Hematopoietic multipotent progenitor cell treated with erythropoietin and hydrocortisone succinate and interleukin-3 and kit ligand, for 4 days (in vitro differentiated cells): ENCODE results near the gene IRAK1.
A peak's percentile ranks its signal among the peaks of the same experiment; 100 is the strongest.

Source experiments
- DNase-seq: peaks from one replicate; pipeline ENCODE4 v3.0.0-alpha.2; 2015

Gene IRAK1

GRCh38 chrX:154040307-154040756 lies 20.6 kb upstream of the IRAK1 start:
- peak; percentile 57 for DNase-seq

DNA sequence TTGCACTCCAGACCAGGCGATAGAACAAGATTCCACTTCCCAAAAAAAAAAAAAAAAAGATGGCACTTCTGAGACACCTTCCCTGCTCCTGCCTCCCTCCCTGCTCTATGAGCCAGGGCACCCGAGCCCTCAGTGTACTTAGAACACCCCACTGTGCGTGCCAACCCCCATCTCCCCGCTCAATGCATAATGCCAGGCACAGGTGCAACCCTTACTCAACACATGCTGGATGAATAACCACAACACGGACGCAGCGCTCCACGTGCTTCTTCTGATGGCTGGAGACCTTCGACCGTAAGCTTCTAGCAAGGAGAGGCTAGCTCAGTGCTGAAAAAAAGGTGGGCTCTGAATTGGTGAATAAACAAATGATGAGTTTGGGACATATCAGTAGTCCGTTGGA lies 19.9 kb upstream of the IRAK1 start:
- no peak for DNase-seq

- DNase-seq, result no peak
Measured at GRCh38 chrX:154038656-154039055, 19.0 kb upstream of the IRAK1 start.

- DNase-seq, result no peak
Measured at GRCh38 chrX:154037754-154038153, 18.1 kb upstream of the IRAK1 start.

- DNase-seq, result no peak
Measured at GRCh38 chrX:154036513-154036912, 16.8 kb upstream of the IRAK1 start.

- no peak for DNase-seq
Measured at GRCh38 chrX:154033848-154034247, 14.1 kb upstream of the IRAK1 start.

GRCh38 chrX:154032653-154033052 lies 13.0 kb upstream of the IRAK1 start:
- DNase-seq, result no peak

DNA sequence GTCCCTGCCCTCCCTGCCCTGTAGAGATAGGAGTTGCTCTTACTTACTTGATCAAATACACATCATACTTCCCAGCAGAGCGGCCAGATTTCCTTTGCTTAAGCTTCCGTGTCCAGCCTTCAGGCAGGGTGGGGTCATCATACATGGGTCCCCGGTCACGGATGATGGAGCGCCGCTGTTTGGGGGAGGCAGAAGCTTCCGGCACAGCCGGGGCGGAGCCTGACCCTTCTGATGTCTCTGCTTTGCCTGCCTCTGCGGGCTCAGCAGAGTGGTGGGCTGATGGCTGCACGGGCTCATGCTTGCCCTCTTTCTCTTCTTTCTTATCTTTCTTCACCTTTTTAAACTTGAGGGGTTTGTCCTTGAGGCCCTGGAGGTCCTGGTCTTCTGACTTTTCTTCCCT lies 12.5 kb upstream of the IRAK1 start:
- DNase-seq, result no peak

GRCh38 chrX:154030715-154031305 lies 11.1 kb upstream of the IRAK1 start:
- no peak for DNase-seq

DNA sequence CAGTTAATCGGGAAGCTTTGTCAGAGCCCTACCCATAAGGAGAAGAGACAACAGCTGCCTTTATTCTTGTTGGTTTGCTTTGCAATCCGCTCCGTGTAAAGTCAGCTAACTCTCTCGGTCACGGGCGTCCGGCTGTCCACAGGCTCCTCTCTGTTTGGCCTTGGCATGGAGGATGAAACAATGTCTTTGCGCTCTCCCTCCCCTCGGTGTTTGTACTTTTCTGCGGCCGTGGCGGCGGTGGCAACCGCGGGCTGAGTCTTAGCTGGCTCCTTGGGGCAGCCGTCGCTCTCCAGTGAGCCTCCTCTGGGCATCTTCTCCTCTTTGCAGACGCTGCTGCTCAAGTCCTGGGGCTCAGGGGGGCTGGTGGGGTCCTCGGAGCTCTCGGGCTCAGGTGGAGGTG lies 10.6 kb upstream of the IRAK1 start:
- no peak for DNase-seq

- DNase-seq, result no peak
Measured at GRCh38 chrX:154029439-154029838, 9.7 kb upstream of the IRAK1 start.

DNA sequence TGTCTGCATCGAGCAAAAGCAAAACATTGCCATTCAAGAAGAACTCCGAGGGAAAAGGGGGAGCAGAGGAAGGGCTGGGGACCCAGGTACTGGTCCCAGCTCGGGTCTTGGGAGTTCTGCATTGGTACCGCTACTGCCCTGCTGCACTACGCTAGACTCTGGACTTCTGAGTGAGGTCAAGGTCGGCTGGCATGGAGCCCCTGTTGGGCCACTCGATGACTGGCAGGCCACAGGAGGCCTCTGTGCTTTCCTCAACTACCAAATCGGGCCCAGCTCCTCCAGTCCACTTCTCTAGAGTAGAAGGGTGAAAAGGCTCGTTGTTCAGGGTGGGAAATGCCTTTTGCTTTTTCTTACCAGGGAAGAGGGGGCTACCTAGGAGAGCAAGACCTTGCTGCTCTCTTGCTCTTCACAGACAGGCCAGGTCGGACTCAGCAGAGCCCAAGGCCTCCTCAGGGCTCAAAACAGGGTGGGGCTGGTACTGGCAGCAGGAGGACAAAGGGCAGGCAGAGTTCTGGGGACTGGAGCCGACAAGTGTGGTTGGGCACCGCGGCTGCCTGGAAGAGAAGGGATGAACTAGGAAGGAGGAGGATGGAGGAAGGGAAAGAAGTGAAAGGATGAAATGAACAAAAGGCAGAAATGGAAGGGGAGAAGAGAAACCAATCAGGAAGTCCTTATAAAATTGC lies 8.9 kb upstream of the IRAK1 start:
- no peak for DNase-seq

DNA sequence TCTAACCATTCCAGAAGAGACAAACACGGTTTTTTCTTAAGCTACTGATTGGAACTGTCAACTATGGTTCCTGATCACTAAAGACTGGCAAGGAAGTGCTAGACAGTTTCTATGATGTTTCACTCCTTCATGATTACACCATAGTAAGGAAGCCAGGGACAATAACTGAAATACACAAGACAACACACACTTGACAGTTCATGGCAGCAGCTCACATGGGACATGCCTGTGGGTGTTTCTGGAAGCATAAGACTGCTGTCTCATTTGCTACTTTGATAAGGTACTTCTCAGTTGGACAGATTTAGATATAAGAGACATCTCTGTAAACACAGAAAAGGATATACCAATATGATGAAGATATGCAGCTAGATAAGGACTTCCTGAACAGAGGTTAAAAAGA lies 8.3 kb upstream of the IRAK1 start:
- DNase-seq, result no peak

GRCh38 chrX:154027022-154027402 lies 7.3 kb upstream of the IRAK1 start:
- DNase-seq, result no peak

GRCh38 chrX:154026136-154027021 lies 6.7 kb upstream of the IRAK1 start:
- no peak for DNase-seq

DNA sequence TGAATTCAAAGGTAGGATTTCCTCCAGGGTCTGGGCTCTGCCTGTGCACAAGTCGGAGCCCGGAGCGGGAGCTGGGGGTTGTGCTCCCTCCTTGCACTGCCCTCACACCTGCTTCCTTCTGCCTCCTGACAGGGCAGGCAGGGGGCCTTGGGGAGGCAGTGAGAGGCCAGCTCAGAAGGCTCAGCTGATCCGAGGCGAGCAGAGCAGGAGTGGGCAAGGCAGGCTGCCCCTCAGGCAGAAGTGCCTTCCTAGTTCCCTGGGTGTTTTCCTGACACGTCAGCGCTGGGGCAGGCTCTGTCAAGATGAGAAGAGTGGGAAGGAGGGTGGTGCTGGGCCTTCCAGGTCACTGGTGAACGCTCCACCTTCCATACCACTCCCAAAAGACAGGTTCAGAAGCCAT lies 5.5 kb upstream of the IRAK1 start:
- no peak for DNase-seq

DNA sequence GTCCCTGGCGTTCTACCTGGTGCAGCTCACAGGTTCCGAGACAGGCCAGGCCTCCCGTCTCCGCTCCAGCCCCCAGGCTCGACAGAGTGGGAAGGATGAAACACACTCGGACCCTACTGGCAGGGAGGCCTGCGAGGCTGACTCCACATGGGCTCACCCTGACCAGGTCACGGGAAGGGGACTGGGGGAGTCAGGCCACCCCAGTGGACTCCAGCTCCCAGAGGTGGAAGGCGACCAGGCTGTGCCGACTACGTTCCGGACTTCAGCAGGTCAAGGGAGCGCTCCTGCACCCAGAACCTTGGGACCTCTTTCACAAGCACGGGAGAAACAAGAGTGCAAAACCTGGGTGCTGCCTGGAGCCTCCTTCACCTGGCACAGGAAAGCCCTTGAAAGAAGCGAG lies 4.6 kb upstream of the IRAK1 start:
- no peak for DNase-seq

- DNase-seq, result no peak
Measured at GRCh38 chrX:154023276-154024000, 3.7 kb upstream of the IRAK1 start.

DNA sequence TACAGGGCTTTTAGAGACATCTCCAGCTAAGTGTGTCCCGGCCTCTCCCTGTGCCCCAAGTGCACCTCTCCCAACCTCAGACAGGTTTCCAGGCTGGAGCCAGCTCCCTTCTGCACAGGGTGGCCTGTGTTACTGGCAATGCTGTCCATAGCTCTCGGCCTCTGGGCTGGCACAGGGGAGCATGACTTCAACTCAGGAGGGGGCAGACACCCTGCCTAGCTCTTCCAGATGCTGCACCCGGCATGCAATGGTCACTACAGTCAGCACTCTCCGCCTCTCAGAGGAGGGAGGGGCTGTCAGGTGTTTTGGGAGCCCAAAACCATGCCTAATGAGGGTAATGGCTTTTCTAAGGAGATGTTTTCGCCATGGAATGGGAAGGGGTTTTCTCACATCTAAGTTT lies 2.4 kb upstream of the IRAK1 start:
- DNase-seq, result no peak

DNA sequence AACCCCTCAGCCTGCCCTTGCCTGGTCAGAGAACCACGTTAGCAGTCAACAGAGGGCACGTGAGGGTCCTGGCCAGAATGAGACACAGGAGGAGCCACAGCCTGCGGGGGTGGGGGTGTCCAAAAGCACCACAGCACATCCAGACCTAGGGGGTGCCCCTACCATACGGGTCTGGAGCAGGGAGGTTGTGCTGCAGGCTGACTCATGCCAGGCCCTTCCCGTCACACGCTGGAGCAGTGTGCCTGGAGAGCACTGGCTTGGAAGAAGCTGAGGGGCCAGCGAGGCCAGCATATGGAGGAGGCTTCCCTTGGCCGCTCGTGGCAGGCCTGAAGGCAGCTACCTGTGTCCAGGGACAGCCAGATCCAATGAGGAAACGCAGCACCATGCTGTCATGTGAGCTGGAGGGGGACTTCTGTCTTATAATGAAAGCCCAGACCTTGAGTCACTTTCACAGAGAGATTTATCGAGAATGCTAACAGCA lies 1.5 kb upstream of the IRAK1 start:
- peak; percentile 52 for DNase-seq

- DNase-seq, result peak; percentile 40
Measured at GRCh38 chrX:154020536-154021115, 924 bp upstream of the IRAK1 start.

DNA sequence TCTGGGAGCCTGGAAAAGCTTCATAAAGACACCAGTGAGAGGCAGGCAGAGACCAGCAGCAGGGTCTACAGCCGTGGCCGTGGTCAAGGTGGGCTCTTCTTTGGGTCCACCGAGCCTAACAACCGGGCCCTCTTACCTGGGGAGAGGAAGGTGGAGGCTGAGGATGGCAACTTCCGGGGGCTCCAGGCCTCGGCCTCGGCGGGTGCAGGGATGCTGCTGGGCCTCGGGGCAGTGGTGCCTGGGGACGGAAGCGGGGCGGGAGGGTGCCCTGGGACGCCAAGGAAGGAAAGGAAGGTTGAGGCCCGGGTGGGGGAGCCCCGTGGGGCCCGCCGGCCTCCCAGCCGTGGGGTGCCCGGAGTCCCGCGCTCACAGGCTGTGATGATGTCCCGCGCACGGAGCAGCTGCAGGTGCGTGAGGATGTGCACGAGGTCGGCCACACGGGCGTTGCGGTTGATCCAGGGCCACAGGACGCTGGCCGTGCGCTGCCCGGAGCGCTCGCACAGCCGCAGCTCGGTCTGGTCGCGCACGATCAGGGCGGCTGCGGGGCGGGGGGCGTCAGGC lies 561 bp downstream of the IRAK1 start:
- no peak for DNase-seq
